PC-9 (cell line): Measurements from ENCODE around the gene VWA5B2.

Experiments
- EZH2 ChIP-seq: fragments of 200-600 bp; sonication (generic); IDR thresholded peaks from 2 replicates; pipeline ENCODE4 v1.8.0; 2017; ENCODE audit warnings: antibody characterized with exemption, low read depth
- TF ChIP-seq, protein P1 (sequence below): fragments of 200-600 bp; sonication (generic); conservative IDR thresholded peaks from 2 replicates; pipeline ENCODE4 v1.6.1; 2017; ENCODE audit warnings: mixed run types, antibody characterized with exemption, mild to moderate bottlenecking, moderate library complexity

DNA sequence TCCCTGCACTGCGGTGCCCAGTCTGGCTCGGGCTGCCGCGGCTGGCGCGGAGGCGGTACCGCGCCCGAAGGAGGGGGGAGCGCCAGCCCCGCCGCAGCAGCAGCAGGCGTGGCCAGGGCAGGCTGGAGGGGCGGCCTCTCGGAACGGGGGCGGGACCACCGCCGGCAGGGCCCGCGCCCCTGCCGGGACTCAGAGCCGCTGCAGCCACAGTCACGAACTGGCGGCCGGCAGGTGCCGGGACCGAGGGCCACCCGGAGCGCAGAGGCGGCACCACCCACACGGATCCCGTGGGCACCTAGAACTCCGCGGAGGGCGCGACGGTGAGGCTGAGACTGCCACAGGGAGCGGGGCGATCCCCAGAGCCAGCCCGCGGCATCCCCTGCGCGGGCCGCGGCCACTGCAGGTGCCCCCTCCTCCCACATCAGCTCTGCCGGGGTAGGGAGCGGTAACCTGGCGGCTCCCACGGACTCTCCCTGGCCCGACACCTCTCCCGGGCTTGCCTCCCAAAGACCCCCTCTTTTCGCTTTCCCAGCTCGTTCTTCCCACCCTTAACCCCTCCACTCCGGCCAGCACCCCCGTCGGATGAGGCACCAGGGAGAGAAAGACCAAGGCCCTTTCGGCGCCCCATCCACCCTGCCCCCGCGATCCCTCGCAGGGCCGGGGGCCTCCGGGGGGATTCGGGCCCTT, at the start of gene VWA5B2:
- TF ChIP-seq, protein P1, sequence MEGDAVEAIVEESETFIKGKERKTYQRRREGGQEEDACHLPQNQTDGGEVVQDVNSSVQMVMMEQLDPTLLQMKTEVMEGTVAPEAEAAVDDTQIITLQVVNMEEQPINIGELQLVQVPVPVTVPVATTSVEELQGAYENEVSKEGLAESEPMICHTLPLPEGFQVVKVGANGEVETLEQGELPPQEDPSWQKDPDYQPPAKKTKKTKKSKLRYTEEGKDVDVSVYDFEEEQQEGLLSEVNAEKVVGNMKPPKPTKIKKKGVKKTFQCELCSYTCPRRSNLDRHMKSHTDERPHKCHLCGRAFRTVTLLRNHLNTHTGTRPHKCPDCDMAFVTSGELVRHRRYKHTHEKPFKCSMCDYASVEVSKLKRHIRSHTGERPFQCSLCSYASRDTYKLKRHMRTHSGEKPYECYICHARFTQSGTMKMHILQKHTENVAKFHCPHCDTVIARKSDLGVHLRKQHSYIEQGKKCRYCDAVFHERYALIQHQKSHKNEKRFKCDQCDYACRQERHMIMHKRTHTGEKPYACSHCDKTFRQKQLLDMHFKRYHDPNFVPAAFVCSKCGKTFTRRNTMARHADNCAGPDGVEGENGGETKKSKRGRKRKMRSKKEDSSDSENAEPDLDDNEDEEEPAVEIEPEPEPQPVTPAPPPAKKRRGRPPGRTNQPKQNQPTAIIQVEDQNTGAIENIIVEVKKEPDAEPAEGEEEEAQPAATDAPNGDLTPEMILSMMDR, result peak; percentile 29; the same call in 1 of the 2 replicates
- peak; percentile 100 for TF ChIP-seq EZH2
